ENCODE data around the gene STPG1. TPM values are rescaled to one million over a fixed set of nuclear protein-coding genes. Genes with fewer than 3 reads are reported as not detected.
A peak's percentile ranks its signal among the peaks of the same experiment; 100 is the strongest.

Gene STPG1
- total RNA-seq, 2 donors from 2014 or later: 2.0 to 3.6 TPM

- Histone ChIP-seq H3K9me3 (no peaks in the 10 kb centered on the region), H3K27me3 (no peaks in the 10 kb centered on the region), H3K4me1 (peaks cover 0 to 9% of the 10 kb centered on the region in 2 donors), H3K27ac (no peak overlapping the region), H3K36me3 (no peaks in the 10 kb centered on the region), H3K4me3 (no peak overlapping the region)
- TF ChIP-seq, protein P1, sequence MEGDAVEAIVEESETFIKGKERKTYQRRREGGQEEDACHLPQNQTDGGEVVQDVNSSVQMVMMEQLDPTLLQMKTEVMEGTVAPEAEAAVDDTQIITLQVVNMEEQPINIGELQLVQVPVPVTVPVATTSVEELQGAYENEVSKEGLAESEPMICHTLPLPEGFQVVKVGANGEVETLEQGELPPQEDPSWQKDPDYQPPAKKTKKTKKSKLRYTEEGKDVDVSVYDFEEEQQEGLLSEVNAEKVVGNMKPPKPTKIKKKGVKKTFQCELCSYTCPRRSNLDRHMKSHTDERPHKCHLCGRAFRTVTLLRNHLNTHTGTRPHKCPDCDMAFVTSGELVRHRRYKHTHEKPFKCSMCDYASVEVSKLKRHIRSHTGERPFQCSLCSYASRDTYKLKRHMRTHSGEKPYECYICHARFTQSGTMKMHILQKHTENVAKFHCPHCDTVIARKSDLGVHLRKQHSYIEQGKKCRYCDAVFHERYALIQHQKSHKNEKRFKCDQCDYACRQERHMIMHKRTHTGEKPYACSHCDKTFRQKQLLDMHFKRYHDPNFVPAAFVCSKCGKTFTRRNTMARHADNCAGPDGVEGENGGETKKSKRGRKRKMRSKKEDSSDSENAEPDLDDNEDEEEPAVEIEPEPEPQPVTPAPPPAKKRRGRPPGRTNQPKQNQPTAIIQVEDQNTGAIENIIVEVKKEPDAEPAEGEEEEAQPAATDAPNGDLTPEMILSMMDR (IDR thresholded peaks at IDR 0.05): no peak
- DNase-seq (ENCODE audit: low spot score): no peak
Observed at GRCh38 chr1:24363994-24364393, 49.6 kb downstream of the STPG1 start.

- peaks cover 0 to 9% of the 10 kb centered on the region in 2 donors for H3K4me1 ChIP-seq
- H3K27me3 ChIP-seq: no peaks in the 10 kb centered on the region
- H3K4me3 ChIP-seq: no peak overlapping the region
- no peak overlapping the region for H3K27ac ChIP-seq
- DNase-seq (ENCODE audit: low spot score): peak; percentile 63
- no peaks in the 10 kb centered on the region for H3K9me3 ChIP-seq
- H3K36me3 ChIP-seq: no peaks in the 10 kb centered on the region
- TF ChIP-seq, protein P1 (IDR thresholded peaks at IDR 0.05): no peak
Observed at GRCh38 chr1:24362982-24363614, 50.5 kb downstream of the STPG1 start.

GRCh38 chr1:24362396-24362795 lies 51.2 kb downstream of the STPG1 start:
- Histone ChIP-seq H3K9me3 (no peaks in the 10 kb centered on the region), H3K36me3 (no peaks in the 10 kb centered on the region), H3K27ac (no peak overlapping the region), H3K27me3 (no peaks in the 10 kb centered on the region), H3K4me1 (peaks cover 0 to 9% of the 10 kb centered on the region in 2 donors), H3K4me3 (no peak overlapping the region)
- DNase-seq (ENCODE audit: low spot score): no peak
- TF ChIP-seq, protein P1 (IDR thresholded peaks at IDR 0.05): no peak

- H3K36me3 ChIP-seq: no peaks in the 10 kb centered on the region
- no peaks in the 10 kb centered on the region for H3K27me3 ChIP-seq
- H3K9me3 ChIP-seq: no peaks in the 10 kb centered on the region
- peaks cover 0 to 9% of the 10 kb centered on the region in 2 donors for H3K4me1 ChIP-seq
- H3K4me3 ChIP-seq: no peak overlapping the region
- DNase-seq (ENCODE audit: low spot score): no peak
- H3K27ac ChIP-seq: no peak overlapping the region
- TF ChIP-seq, protein P1 (IDR thresholded peaks at IDR 0.05): no peak
Observed at GRCh38 chr1:24361811-24362210, 51.8 kb downstream of the STPG1 start.

DNA sequence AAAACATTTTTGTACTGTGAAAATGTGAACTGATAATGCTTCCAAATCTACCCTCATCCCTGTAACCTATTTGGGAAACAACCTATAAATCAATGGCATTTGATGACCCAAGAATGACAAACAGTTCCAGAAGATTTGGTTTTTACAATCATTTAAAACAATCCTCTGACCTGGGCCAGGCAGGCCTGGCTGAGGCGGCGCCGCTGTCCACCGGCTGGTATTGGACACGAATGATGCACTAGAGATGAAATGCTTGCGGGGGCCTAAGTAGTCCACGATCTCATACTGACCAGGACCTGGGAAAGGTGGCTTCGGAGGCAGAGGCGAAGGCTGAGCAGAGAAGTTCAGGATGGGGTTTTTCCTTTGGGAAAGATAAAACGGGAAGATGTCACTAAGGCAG lies 52.9 kb downstream of the STPG1 start:
- TF ChIP-seq, protein P1 (IDR thresholded peaks at IDR 0.05): no peak
- no peaks in the 10 kb centered on the region for H3K9me3 ChIP-seq
- no peak overlapping the region for H3K27ac ChIP-seq
- no peak for DNase-seq (ENCODE audit: low spot score)
- no peaks in the 10 kb centered on the region for H3K27me3 ChIP-seq
- no peaks in the 10 kb centered on the region for H3K36me3 ChIP-seq
- no peak overlapping the region for H3K4me3 ChIP-seq
- H3K4me1 ChIP-seq: peaks cover 0 to 9% of the 10 kb centered on the region in 2 donors

- TF ChIP-seq, protein P1 (IDR thresholded peaks at IDR 0.05): no peak
Observed at GRCh38 chr1:24357038-24357437, 56.5 kb downstream of the STPG1 start.

More at GRCh38 chr1:24357038-24357437, 56.5 kb downstream of the STPG1 start:
- DNase-seq (ENCODE audit: low spot score): no peak
- Histone ChIP-seq H3K36me3 (no peaks in the 10 kb centered on the region), H3K27ac (no peak overlapping the region), H3K4me1 (no peaks in the 10 kb centered on the region), H3K27me3 (no peaks in the 10 kb centered on the region), H3K9me3 (no peaks in the 10 kb centered on the region), H3K4me3 (no peak overlapping the region)

Measured in right atrium auricular region (tissue), 2 donors.